ENCODE measurements around the gene EEF1AKMT4. TPM values are rescaled to one million over a fixed set of nuclear protein-coding genes. Genes with fewer than 3 reads are reported as not detected.
"Not testable (repeated sequence)": the region's sequence is repeated elsewhere in the genome, so short reads cannot be mapped to it uniquely, and the experiment has no call there.

EEF1AKMT4 gene
- total and polyA plus RNA-seq, 9 donors = 1.0 to 2.1 (median 1.6) TPM

DNA sequence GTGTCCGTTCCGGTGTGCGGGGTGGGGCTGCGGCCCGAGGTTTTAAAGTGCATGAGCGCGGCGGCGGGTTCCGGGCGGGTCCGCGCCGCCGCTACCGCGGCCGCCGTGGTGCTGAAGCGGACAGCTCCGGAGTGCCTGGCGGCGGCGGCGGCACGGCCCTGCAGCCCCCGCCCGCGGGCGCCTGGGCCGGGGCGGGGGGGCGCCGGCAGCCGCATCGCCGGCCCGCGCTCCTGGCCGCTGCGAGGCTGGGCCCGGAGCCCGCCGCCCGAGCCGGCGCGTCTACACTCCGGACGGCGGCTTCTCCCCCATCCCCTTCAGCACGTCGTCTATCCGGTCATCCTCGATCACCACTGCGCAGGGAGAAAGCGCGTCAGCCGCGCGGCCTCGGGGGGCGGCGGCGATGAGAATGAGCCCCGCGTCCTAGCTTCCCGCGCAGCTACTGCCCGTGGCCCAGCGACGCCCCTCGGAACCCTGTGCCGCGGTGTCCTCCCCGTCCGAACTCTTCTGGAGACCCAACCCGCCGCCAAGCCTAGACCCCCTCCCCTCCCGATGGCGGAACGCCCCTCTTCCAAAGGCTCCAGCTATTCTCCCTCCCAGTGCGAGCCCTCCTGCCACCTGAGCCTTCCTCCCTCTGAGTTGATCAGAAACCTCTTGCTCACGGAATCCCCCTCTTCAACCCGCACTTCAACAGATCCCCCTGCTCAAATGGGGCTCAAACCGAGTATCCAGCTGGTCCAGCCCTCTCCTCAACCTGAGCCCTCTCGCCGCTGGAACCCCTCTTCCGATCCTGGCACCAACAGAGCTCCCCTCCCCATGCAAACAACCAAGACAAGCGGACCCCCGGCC is 10.6 kb downstream of the EEF1AKMT4 start:
- Histone ChIP-seq H3K27me3 (ENCODE audit: control insufficient read depth, insufficient read depth, low read length) (peaks cover 55% of the 10 kb centered on the region), H3K4me3 (ENCODE audit: low read length) (no peak overlapping the region), H3K36me3 (ENCODE audit: control insufficient read depth, insufficient read depth, low read length) (no peaks in the 10 kb centered on the region), H3K4me1 (ENCODE audit: control insufficient read depth, insufficient read depth, low read length) (peaks cover 23% of the 10 kb centered on the region), H3K9me3 (replicated peaks; ENCODE audit: control insufficient read depth, low read depth, low read length) (no peaks in the 10 kb centered on the region), H3K27ac (ENCODE audit: low read length) (no peak overlapping the region)
- DNase-seq = peak; percentile 64
- under 1% methylated on average over 90 of the region's 91 CpGs for WGBS (ENCODE audit: insufficient coverage)

DNA sequence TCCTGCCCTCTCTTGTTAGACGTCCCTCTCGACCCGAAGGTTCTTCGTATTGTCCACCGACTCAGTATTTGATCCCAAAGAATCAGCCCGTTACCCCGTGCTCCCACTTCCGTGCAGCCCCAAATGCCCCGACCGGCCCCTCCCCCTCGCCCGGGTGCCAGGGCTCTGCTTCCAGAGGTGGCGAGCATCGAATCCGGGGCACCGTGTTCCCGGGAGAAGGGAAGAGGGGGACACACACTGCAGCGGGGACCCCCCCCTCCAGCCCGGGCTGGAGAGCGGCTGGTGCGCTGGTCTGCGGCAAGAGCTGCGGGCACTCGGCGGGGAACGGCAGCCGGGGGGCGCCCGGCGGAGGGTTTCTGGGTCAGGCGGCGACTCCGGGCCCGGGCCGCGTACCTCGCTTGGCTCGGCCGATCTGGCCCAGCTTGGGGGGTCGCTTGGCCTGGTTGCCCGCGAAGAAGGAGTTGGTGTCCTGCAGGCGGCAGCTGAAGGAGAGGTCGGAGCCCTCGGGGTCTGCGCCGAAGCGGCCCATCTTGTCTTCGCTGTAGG is 11.3 kb downstream of the EEF1AKMT4 start:
- H3K36me3 ChIP-seq (ENCODE audit: control insufficient read depth, insufficient read depth, low read length) = no peaks in the 10 kb centered on the region
- no peak overlapping the region for H3K27ac ChIP-seq (ENCODE audit: low read length)
- no peak for DNase-seq
- peaks cover 23% of the 10 kb centered on the region for H3K4me1 ChIP-seq (ENCODE audit: control insufficient read depth, insufficient read depth, low read length)
- H3K9me3 ChIP-seq (replicated peaks; ENCODE audit: control insufficient read depth, low read depth, low read length) = no peaks in the 10 kb centered on the region
- H3K4me3 ChIP-seq (ENCODE audit: low read length) = no peak overlapping the region
- H3K27me3 ChIP-seq (ENCODE audit: control insufficient read depth, insufficient read depth, low read length) = peaks cover 61% of the 10 kb centered on the region
- under 1% methylated on average over 38 of the region's 49 CpGs for WGBS (ENCODE audit: insufficient coverage)

DNA sequence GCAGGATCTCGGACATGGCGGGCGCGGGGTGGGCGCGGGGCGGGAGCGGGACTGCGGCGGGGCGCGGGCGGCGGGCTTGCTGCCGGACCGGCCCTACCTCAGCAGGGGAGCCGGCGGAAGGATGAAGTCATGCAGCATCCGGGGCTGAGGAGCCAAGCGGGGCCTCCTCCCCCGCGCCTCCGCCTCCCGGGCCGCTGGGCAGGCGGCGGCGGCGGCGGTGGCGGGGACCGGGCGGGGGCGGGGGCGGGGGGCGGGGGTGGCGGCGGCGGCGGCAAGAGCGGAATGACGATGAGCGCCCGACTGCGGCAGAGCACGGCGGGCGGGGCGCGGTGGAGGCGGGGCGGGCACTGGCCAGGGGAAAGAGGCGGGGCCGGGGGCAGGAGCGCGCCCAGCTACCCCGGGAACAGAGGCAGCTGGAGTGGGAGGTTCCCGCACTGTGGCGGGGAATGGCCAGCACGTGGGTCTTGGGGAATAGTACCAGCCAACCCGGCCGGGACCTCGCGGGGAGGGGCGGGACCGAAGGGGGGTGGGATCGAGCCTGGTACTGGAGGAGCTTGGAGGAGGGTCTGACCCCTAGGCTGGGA is 11.9 kb downstream of the EEF1AKMT4 start, which contains the start of gene CAMK2N2:
CAMK2N2 (minus strand) TSS at position 284 of the 584 bp plus-strand sequence; CDS start at position 16, 268 bp downstream.
- WGBS (ENCODE audit: insufficient coverage) = under 1% methylated on average over 43 of the region's 67 CpGs
- Histone ChIP-seq H3K36me3 (ENCODE audit: control insufficient read depth, insufficient read depth, low read length) (no peaks in the 10 kb centered on the region), H3K4me3 (ENCODE audit: low read length) (peak within 1 kb of the TSS; percentile 9), H3K27ac (ENCODE audit: low read length) (no peak within 1 kb of the TSS), H3K4me1 (ENCODE audit: control insufficient read depth, insufficient read depth, low read length) (peaks cover 23% of the 10 kb centered on the region), H3K9me3 (replicated peaks; ENCODE audit: control insufficient read depth, low read depth, low read length) (no peaks in the 10 kb centered on the region), H3K27me3 (ENCODE audit: control insufficient read depth, insufficient read depth, low read length) (peaks cover 61% of the 10 kb centered on the region)
- DNase-seq = no peak

DNA sequence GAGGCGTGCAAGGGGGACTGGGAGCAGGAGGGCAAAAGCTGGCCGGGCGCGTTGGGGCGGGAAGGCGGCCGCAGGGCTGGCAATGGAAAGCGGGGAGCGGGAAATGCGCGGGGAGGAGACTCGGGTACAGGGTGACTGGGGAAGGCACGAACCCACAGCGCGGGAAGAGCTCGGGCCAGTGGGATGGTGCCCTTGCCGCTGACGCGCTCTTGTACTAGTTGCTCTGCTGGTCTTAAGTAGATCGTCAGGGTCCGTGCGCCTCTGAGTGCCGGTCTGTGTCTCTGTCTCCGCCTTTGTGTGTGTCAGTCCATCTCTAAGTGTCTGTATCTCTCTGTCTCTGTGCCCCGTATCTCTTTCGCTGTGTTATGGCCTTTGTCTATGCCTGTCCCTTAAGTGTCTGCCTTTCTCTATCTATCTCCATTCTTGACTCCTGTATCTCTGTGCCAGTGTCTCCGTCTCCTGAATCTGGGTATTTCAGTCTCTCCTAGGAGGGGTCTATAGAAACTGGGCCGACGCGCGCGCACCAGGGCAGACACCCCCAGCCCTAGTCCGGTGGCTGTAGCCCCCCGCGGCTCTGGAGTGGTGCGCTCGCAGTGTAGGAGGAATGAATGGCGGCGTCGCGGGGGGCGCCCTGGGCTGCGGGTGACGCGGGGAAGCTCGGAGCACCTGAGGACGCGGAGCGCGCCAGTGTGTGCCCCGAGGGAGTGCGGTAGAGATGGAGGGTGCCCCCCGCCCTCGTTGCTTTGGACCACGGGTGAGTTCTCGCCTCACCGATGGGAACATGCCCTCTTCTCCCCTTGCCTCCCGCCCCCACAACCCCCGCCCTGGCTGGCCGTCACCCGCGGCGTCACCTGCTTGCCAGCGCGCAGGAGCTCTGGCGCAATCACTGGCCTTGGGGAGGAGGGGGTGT is 12.6 kb downstream of the EEF1AKMT4 start:
- H3K36me3 ChIP-seq (ENCODE audit: control insufficient read depth, insufficient read depth, low read length) = no peaks in the 10 kb centered on the region
- H3K9me3 ChIP-seq (replicated peaks; ENCODE audit: control insufficient read depth, low read depth, low read length) = no peaks in the 10 kb centered on the region
- peaks cover 61% of the 10 kb centered on the region for H3K27me3 ChIP-seq (ENCODE audit: control insufficient read depth, insufficient read depth, low read length)
- H3K4me1 ChIP-seq (ENCODE audit: control insufficient read depth, insufficient read depth, low read length) = peaks cover 23% of the 10 kb centered on the region
- H3K4me3 ChIP-seq (ENCODE audit: low read length) = peak overlapping the region; percentile 9
- no peak overlapping the region for H3K27ac ChIP-seq (ENCODE audit: low read length)
- WGBS (ENCODE audit: insufficient coverage) = under 1% methylated on average over 46 of the region's 66 CpGs
- DNase-seq = no peak

DNA sequence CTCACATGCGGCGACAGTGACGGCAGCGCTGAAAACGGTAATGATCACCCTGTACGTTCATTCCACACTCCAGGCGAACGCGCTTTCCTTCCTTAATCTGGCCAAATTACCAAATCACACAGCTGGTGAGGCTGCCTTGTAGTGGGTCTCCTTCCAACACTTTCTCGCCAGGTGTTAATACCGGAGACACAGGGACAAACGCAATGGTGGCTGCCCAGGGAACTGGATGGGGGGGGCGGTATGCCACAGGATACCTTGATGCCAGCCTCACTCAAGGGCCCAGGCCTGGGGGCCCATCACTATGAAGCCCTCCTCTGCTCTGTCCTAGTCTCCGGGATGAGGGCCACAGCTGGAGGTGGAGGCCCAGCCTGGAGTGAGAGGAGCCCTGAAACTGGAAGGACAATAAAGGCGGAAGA is 13.3 kb downstream of the EEF1AKMT4 start:
- whole genome bisulfite sequencing (ENCODE audit: insufficient coverage) = 6% methylated on average over 4 of the region's 15 CpGs

DNA sequence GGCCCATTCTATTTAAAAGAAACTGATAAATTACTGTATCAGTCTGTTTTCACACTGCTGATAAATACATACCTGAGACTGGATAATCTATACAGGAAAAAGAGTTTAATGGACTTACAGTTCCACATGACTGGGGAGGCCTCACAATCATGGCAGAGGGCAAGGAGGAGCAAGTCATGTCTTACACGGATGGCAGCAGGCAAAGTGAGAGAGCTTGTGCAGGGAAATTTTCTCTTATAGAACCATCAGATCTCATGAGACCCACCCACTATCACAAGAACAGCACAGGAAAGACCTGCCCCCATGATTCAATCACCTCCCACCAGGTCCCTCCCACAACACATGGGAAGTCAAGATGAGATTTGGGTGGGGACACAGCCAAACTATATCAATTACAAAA is 17.8 kb downstream of the EEF1AKMT4 start:
- not testable (repeated sequence) for H3K4me1 ChIP-seq (ENCODE audit: control insufficient read depth, insufficient read depth, low read length); H3K27ac ChIP-seq (ENCODE audit: low read length); DNase-seq; H3K36me3 ChIP-seq (ENCODE audit: control insufficient read depth, insufficient read depth, low read length); H3K4me3 ChIP-seq (ENCODE audit: low read length); H3K9me3 ChIP-seq (replicated peaks; ENCODE audit: control insufficient read depth, low read depth, low read length)
- no CpG with 5 or more reads among the region's 1 CpG for WGBS (ENCODE audit: insufficient coverage)
- peaks cover 37% of the 10 kb centered on the region for H3K27me3 ChIP-seq (ENCODE audit: control insufficient read depth, insufficient read depth, low read length)

More for the DNA sequence above, 13.3 kb downstream of the EEF1AKMT4 start:
- Histone ChIP-seq H3K27me3 (ENCODE audit: control insufficient read depth, insufficient read depth, low read length) (peaks cover 61% of the 10 kb centered on the region), H3K4me3 (ENCODE audit: low read length) (no peak overlapping the region), H3K36me3 (ENCODE audit: control insufficient read depth, insufficient read depth, low read length) (no peaks in the 10 kb centered on the region), H3K27ac (ENCODE audit: low read length) (no peak overlapping the region), H3K4me1 (ENCODE audit: control insufficient read depth, insufficient read depth, low read length) (peaks cover 23% of the 10 kb centered on the region), H3K9me3 (replicated peaks; ENCODE audit: control insufficient read depth, low read depth, low read length) (no peaks in the 10 kb centered on the region)
- no peak for DNase-seq

DNA sequence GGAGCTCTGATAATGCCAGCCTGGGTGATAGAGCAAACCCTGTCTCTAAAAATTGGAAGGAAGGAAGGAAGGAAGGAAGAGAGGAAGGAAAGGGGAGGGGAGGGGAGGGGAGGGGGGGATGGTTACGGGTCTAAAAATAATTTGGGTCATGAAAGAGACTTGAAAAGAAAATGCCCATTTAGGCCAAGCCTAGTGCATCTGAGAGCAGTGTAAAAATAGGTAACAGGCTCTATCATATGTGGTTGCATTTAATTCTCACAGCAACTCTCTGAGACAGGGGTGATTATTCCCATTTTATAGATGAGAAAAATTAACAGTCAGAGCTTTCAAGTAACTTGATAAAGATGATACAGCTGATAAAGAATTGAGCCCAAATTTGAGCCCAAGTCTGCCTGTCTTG is 22.8 kb downstream of the EEF1AKMT4 start:
- no peak overlapping the region for H3K27ac ChIP-seq (ENCODE audit: low read length)
- no peaks in the 10 kb centered on the region for H3K36me3 ChIP-seq (ENCODE audit: control insufficient read depth, insufficient read depth, low read length)
- no peaks in the 10 kb centered on the region for H3K9me3 ChIP-seq (replicated peaks; ENCODE audit: control insufficient read depth, low read depth, low read length)
- no peaks in the 10 kb centered on the region for H3K4me1 ChIP-seq (ENCODE audit: control insufficient read depth, insufficient read depth, low read length)
- WGBS (ENCODE audit: insufficient coverage) = no CpG with 5 or more reads among the region's 1 CpG
- H3K27me3 ChIP-seq (ENCODE audit: control insufficient read depth, insufficient read depth, low read length) = peaks cover 44% of the 10 kb centered on the region
- no peak for DNase-seq
- H3K4me3 ChIP-seq (ENCODE audit: low read length) = no peak overlapping the region

DNA sequence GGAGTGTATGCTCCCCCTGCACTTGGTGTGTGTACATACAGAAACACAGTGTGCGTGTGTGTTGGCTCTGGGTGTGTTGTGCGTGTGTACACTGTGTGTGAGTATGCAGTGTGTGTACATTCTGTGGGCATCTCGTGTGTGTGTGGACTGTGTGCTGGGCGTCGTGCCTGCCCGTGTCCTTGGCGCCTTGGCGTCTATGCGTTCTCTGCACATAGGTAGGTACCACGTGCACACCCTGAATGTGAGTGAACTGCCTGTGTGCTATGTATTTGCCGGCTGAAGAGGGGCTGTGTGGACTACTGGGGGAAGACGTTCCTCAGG is 25.9 kb downstream of the EEF1AKMT4 start:
- DNase-seq = no peak
- Histone ChIP-seq H3K27ac (ENCODE audit: low read length) (no peak overlapping the region), H3K4me1 (ENCODE audit: control insufficient read depth, insufficient read depth, low read length) (no peaks in the 10 kb centered on the region), H3K36me3 (ENCODE audit: control insufficient read depth, insufficient read depth, low read length) (no peaks in the 10 kb centered on the region), H3K9me3 (replicated peaks; ENCODE audit: control insufficient read depth, low read depth, low read length) (no peaks in the 10 kb centered on the region), H3K4me3 (ENCODE audit: low read length) (no peak overlapping the region), H3K27me3 (ENCODE audit: control insufficient read depth, insufficient read depth, low read length) (peaks cover 57% of the 10 kb centered on the region)
- 56% methylated on average over 8 of the region's 12 CpGs for WGBS (ENCODE audit: insufficient coverage)

DNA sequence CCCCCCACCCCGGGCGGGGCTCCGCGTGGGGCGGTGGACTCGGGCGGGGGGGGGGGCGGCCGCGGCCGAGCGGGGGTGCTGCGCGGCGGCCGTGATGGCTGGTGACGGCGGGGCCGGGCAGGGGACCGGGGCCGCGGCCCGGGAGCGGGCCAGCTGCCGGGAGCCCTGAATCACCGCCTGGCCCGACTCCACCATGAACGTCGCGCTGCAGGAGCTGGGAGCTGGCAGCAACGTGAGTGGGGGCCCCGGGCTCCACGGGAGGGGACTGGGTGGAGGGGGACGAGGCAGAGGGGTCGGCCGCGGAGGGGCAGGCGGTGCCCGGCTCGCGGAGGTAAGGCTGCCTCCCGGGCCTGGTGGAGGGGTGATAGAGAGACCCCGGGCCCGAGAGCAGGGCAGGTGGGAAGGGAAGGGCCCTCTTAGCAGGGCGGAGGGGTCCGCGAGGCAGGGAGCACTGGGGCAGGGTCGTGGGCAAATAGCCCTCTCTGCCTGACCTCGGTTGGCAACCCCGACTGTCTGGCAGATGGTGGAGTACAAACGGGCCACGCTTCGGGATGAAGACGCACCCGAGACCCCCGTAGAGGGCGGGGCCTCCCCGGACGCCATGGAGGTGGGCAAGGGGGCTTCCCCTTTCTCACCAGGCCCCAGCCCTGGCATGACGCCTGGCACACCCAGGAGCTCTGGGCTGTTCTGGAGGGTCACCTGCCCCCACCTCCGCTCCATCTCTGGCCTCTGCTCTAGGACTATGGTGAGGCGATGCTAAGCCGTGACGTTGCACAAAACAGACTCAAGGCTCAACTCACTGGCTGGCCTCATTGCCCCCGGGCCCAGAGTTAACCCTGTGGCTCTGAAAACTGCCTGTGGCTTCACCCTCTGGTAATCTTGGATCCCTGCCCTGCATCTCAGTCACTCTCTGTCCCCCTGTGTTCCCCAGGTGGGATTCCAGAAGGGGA is 26.8 kb downstream of the EEF1AKMT4 start, which contains the start of gene ECE2:
ECE2 (plus strand) TSS at position 62 of the 950 bp plus-strand sequence; CDS start at position 194, 132 bp downstream.
- no peak for DNase-seq
- H3K4me1 ChIP-seq (ENCODE audit: control insufficient read depth, insufficient read depth, low read length) = no peaks in the 10 kb centered on the region
- H3K27ac ChIP-seq (ENCODE audit: low read length) = no peak within 1 kb of the TSS
- no peaks in the 10 kb centered on the region for H3K9me3 ChIP-seq (replicated peaks; ENCODE audit: control insufficient read depth, low read depth, low read length)
- 8% methylated on average over 62 of the region's 65 CpGs for WGBS (ENCODE audit: insufficient coverage)
- H3K27me3 ChIP-seq (ENCODE audit: control insufficient read depth, insufficient read depth, low read length) = peaks cover 56% of the 10 kb centered on the region
- no peaks in the 10 kb centered on the region for H3K36me3 ChIP-seq (ENCODE audit: control insufficient read depth, insufficient read depth, low read length)
- H3K4me3 ChIP-seq (ENCODE audit: low read length) = no peak within 1 kb of the TSS

Data from muscle of leg (tissue), 11 donors.